ENCODE data around the gene RTN4IP1. TPM values are rescaled to one million over a fixed set of nuclear protein-coding genes. Genes with fewer than 3 reads are reported as not detected.

The RTN4IP1 gene
- total and polyA plus RNA-seq, 9 of the 15 experiments (the other 6 are each of a cell fraction or from before 2014, with no cell fraction given) = 17.9 to 46.0 (median 22.2) TPM

GRCh38 chr6:106530026-106530425 lies 99.3 kb downstream of the RTN4IP1 start (continued):
- TF ChIP-seq REST (IDR thresholded peaks at IDR 0.05; ENCODE audit: borderline replicate concordance) = no peak
- TF ChIP-seq REST (CRISPR knock-in tag; IDR thresholded peaks at IDR 0.05; ENCODE audit: low read depth) = no peak
- TF ChIP-seq POLR2AphosphoS5 (IDR thresholded peaks at IDR 0.05; ENCODE audit: control insufficient read depth, insufficient read depth, low read depth, low read length) = no peak
- TF ChIP-seq ZBTB5 (IDR thresholded peaks at IDR 0.05) = no peak
- no peak for TF ChIP-seq STAG1 (CRISPR knock-in tag; IDR thresholded peaks at IDR 0.05; ENCODE audit: borderline replicate concordance)
- TF ChIP-seq NONO (IDR thresholded peaks at IDR 0.05; ENCODE audit: low read depth in 2 of 2, low read length in 1 of 2) = no peak
- TF ChIP-seq SMARCA5 (IDR thresholded peaks at IDR 0.05) = no peak

All from K562 (cell line).